ENCODE data around the gene RNF150.
"Not testable (repeated sequence)": the region's sequence is repeated elsewhere in the genome, so short reads cannot be mapped to it uniquely, and the experiment has no call there.

The RNF150 gene

GRCh38 chr4:141075553-141075952, 57.7 kb downstream of the RNF150 start:
- DNase-seq (ENCODE audit: low read depth): no peak

DNA sequence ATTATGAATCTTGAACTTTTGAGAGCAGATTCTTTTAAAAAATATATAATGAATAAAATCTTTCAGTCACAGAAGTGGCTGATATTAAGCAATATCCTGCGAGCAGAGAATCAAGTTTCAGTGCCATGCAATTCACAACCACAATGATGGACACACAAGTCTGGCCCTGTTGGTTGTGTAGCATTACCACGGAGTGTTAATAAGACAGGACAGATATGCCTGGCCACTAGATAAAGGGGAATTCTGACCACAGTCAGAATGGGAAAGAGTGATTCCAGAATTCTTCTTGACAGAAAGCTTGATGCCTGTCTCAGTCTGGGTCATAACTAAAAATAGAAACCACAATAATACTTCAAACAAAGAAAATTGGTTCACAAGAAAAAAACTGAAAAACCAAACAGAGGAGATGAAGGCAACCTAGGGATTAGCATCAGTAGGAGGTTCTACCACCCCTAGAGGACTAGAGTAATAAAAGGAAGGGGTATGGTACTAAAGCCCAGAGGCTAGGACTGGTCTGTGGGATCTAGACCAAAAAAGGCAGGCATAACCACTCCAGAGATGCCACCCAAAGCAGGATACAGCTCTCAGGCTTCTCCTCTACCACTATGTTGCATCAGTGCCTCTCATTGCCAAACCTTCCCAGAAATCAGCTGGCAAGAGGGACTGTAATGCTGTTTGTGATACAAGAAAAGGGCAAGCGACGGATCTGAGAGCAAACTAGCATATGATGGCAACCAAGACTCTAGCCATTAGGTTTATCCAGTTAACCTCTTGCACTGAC, 59.0 kb downstream of the RNF150 start:
- no peak for DNase-seq (ENCODE audit: low read depth)

GRCh38 chr4:141066690-141067089, 66.6 kb downstream of the RNF150 start:
- no peak for DNase-seq (ENCODE audit: low read depth)

DNA sequence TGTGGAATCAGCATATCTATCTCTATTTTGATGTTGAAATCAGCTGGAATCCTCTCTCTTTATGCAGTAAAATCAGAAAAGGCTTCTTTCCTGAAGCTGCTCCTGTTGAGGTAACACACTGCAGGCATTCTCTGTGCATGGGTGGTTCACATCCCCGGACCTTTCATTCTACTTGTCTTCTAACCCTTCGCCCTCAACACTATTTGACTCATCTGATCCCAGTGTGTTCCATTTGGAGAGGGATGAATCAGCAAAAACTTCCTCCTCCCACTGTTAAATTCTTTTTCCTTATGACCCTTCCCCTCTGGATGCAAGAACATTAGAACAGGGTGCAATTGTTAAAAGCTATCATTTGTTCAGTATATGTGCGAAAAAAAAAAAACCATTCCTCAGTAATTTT, 67.4 kb downstream of the RNF150 start:
- DNase-seq (ENCODE audit: low read depth): no peak

- DNase-seq (ENCODE audit: low read depth): no peak
Measured at GRCh38 chr4:141062651-141063050, 70.6 kb downstream of the RNF150 start.

DNA sequence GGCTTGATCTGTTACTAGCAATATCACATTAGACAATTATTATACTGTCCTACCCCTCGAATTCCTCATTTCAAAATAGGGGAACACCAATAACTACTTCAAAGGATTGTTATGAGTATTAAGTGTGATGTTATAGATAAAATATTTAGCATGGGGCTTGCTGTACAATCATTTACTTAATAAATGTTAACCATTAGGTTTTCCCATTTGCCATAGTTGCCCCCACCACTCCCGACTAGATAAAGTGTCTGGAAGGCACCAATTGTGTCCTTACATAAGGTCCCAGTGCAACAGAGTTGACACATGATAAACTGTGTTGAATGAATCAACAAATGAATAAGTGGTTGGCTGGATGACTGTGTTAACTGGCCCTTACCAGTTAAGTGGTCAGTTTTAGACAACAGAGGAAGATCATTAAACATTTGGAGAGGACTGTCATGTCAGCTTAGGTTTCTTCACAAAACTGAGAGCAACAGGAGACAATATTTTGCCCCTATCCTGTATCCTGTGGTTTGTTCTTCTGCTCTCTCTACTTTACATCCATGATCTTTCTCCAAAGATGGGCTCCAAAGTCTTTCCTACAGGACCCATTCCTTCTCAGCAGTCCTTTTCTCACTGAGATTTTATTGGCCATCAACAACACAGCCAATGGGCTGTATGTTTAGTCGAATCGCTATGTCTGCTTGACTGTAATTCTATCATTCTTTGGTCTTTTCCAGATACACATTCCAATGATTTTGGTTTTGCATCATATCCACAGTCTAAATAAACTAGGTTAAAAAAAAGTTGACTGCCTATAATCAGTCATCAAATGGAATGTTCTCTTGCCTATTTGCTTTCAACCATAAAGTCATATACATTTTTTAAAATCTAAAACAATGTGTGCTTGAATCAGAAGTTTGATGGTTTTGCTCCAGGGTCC, 74.4 kb downstream of the RNF150 start:
- peak; percentile 64 for DNase-seq (ENCODE audit: low read depth)

- DNase-seq (ENCODE audit: low read depth): no peak
Measured at GRCh38 chr4:141057582-141057981, 75.7 kb downstream of the RNF150 start.

DNA sequence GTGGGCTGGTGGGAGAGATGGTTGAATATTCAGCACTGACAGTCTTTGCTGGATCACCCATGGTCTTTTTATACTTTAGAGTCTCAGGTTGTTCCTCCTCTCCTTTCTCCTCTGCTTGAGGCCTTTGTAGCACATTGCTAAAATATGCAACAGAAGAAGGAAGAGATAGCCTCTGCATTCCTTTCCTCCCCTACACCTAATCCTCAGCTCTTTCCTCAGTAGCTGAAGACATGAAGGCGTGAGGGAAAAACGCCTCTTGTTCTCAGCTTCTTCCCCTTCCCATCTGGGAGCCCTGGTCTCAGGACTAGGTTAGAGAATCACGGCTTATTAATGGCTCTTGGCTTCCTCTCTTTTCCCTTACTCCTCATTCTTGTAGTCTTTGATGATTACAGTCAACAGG, 76.8 kb downstream of the RNF150 start:
- DNase-seq (ENCODE audit: low read depth): no peak

DNA sequence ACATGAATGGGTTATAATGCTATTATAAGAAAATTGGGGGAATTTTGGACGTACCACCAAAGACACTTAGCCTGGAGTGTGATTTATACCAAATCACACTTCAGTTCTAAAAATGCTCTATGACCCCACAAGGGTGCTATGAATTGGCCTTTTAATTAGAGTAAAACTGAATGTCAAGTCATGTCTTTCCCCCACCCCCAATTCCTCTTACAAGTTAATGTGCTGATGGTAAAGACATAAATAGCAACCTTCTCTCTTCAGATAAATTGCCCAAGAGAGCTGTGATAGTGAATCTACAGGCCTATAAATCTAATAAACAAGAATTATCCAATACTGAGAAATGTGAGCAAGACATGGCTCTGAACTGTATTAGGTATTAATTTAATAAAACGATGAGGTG, 78.8 kb downstream of the RNF150 start:
- no peak for DNase-seq (ENCODE audit: low read depth)

GRCh38 chr4:141050999-141051398, 82.3 kb downstream of the RNF150 start:
- DNase-seq (ENCODE audit: low read depth): not testable (repeated sequence)

- DNase-seq (ENCODE audit: low read depth): no peak
Measured at GRCh38 chr4:141047228-141047884, 85.9 kb downstream of the RNF150 start.

GRCh38 chr4:141046255-141046654, 87.0 kb downstream of the RNF150 start:
- peak; percentile 75 for DNase-seq (ENCODE audit: low read depth)

DNA sequence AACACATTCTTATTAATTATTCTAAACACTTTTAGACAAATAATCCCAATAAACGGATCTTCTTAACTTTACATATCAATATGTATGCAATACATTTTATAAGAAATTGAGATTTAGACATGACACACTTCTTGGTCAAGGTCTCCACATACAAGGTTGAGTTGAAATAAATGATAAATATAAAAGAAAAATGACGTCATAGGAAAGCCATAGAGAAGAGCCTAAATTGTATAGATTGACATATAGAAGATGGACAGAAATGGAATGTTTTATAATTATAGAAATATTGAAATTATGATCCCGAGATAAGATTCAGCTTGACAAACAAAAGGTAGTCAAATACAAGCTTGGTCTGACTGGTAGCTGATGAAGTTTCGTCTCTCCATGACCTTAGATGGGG, 87.4 kb downstream of the RNF150 start:
- no peak for DNase-seq (ENCODE audit: low read depth)

DNA sequence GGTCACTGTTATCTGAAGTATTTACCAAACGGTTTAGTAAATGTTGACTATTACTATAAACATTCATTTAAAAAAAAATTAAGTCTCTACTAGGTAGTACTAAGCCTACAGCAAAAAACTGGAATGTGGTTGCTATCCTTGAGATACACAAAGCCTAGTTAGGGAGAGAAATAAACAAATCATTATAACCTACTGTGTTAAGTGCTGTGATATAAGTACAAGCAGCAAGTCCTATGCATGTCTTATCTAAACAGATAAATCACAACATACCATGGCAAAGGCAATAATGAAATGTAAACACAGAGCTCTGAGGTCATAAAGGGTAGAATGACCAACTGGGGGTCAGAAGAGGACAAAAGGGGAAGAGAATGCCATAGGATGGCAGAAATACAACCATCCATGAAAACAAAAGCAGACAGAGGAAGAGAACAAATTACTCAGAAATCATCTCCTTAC, 92.2 kb downstream of the RNF150 start:
- DNase-seq (ENCODE audit: low read depth): no peak

- DNase-seq (ENCODE audit: low read depth): no peak
Measured at GRCh38 chr4:141039156-141039555, 94.1 kb downstream of the RNF150 start.

DNA sequence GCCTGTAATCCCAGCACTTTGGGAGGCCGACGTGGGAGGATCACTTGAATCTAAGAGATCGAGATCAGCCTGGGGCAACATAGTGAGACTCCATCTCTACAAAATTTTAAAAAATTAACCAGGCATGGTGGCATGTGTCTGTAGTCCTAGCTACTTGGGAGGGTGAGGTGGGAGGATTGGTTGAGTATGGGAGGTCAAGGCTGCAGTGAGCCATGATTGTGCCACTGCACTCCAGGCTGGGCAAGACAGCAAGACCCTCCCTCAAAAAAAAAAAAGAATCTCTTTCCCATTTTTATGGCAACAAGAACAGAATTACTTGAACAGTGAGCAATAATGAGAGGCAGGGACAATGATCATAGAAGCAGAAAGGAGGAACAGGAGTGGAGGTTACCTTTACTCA, 94.8 kb downstream of the RNF150 start:
- no peak for DNase-seq (ENCODE audit: low read depth)

GRCh38 chr4:141037446-141037845, 95.8 kb downstream of the RNF150 start:
- no peak for DNase-seq (ENCODE audit: low read depth)

DNA sequence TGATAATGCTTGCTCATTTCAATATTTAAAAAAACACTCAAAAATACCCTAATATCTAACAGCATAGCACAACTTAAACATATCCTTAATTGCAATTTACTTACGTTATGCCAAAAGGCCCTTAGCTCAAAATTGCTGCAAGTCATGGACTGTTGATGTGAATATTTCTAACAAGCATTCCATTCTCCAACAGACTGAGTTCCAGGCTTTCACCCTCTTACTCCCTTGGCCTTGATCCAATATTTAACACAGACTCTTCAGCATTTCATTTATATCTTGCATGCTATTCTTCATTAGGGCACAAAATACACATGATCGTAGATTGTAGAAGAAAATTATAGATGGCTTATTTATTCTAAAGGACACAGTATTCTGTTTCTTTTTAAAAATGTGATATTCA, 96.5 kb downstream of the RNF150 start:
- no peak for DNase-seq (ENCODE audit: low read depth)

- no peak for DNase-seq (ENCODE audit: low read depth)
Measured at GRCh38 chr4:141035920-141036319, 97.3 kb downstream of the RNF150 start.

DNA sequence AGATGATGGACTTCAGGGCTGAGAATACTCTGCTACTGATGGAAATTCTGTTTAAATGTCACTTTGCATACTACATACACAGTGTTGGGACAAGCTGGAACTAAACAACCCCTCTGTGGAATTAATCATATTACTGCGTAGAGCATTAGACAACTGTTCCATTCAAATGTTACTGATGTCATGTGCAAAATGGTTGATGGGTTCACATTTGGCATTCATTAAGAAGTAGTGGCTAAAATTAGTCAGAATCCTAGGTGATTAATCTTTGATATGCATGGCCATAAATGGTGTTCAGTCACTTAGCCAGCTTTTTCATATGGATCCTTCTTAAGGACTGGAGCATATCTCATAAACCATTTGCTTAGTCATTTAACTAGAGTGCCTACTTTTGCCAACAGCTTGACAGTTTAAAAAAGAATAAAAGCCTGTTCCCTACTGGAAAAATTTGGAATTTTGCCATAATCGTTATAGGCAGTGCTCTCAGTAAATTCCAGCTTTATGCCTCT, 105.2 kb downstream of the RNF150 start:
- no peak for DNase-seq (ENCODE audit: low read depth)

- no peak for DNase-seq (ENCODE audit: low read depth)
Measured at GRCh38 chr4:141027421-141027820, 105.8 kb downstream of the RNF150 start.

DNA sequence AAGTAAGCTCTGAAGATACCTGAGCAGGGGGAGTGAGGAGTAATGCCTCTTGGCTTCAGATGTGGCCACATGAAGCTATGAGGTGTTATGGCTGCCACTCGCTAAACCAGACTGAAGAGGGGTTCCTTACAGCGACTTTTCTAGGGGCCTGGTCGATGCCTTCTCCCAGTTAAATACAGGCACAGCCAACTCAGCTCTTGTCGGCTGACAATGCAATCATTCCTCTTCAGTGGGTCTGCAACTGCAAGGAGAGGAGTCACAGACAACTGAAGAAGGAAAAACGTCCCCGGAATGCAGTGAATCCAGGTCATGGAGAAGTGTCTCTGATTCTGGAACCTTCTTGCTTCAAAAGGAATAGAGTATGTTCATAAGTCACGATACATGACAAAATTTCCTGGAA, 106.4 kb downstream of the RNF150 start:
- DNase-seq (ENCODE audit: low read depth): no peak
